ENCODE data around the gene TMTC3. TPM values are rescaled to one million over a fixed set of nuclear protein-coding genes. Genes with fewer than 3 reads are reported as not detected.
"Not testable (repeated sequence)": the region's sequence is repeated elsewhere in the genome, so short reads cannot be mapped to it uniquely, and the experiment has no call there.

Gene TMTC3
- total and polyA plus RNA-seq, 2 experiments from 2014 or later, result 17.7 to 53.8 TPM

DNA sequence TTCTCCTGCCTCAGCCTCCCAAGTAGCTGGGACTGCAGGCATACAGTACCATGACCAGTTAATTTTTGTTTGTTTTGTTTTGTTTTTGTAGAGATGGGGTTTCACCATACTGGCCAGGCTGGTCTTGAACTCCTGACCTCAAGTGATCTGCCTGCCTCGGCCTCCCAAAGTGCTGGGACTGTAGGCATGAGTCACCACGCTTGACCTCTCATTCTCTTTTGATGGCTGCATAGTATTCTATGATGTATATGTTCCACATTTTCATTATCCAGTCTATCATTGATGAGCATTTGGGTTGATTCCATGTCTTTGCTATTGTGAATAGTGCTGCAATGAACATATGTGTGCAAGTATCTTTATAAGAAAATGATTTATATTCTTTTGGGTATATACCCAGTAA is 8.9 kb upstream of the TMTC3 start:
- not testable (repeated sequence) for H3K27ac ChIP-seq (ENCODE audit: low read depth); H3K9me3 Mint-ChIP-seq; H3K4me1 Mint-ChIP-seq; H3K4me2 ChIP-seq; H3K9me2 ChIP-seq (ENCODE audit: insufficient read depth); H3K4me1 ChIP-seq (ENCODE audit: insufficient read depth); H3K36me3 ChIP-seq (ENCODE audit: insufficient read depth); H3F3A ChIP-seq (replicated peaks; ENCODE audit: low read depth); H3K4me3 ChIP-seq; H3K79me2 ChIP-seq (replicated peaks; ENCODE audit: insufficient read depth); H3K27me3 Mint-ChIP-seq (ENCODE audit: insufficient read depth, low read depth, poor library complexity); ATAC-seq; H3K4me3 Mint-ChIP-seq; H3K36me3 Mint-ChIP-seq (ENCODE audit: low read depth); H4K20me1 ChIP-seq (replicated peaks; ENCODE audit: insufficient read depth); H3K27me3 ChIP-seq (ENCODE audit: insufficient read depth); H2AFZ ChIP-seq; DNase-seq (ENCODE audit: low spot score)
- H3K27ac Mint-ChIP-seq, result peak overlapping the region; percentile 81; the same call in 1 of the 2 replicates

GRCh38 chr12:88139711-88140110 is 2.4 kb upstream of the TMTC3 start:
- not testable (repeated sequence) for ATAC-seq; H3K27me3 Mint-ChIP-seq (ENCODE audit: insufficient read depth, low read depth, poor library complexity); H3K36me3 Mint-ChIP-seq (ENCODE audit: low read depth); H3K4me2 ChIP-seq; H3K27me3 ChIP-seq (ENCODE audit: insufficient read depth); H3K36me3 ChIP-seq (ENCODE audit: insufficient read depth); H3K27ac ChIP-seq (ENCODE audit: low read depth); H3K4me3 ChIP-seq; H3K9me3 Mint-ChIP-seq; H4K20me1 ChIP-seq (replicated peaks; ENCODE audit: insufficient read depth); DNase-seq (ENCODE audit: low spot score); H3F3A ChIP-seq (replicated peaks; ENCODE audit: low read depth); H3K9me2 ChIP-seq (ENCODE audit: insufficient read depth); H3K4me3 Mint-ChIP-seq; H3K27ac Mint-ChIP-seq; H2AFZ ChIP-seq
- peaks cover 20% of the 10 kb centered on the region for H3K79me2 ChIP-seq (replicated peaks; ENCODE audit: insufficient read depth)
- peaks cover 19% of the 10 kb centered on the region for H3K4me1 Mint-ChIP-seq
- H3K4me1 ChIP-seq (ENCODE audit: insufficient read depth), result peaks cover 12% of the 10 kb centered on the region

- Histone ChIP-seq H3K79me2 (replicated peaks; ENCODE audit: insufficient read depth) (peaks cover 36% of the 10 kb centered on the region), H2AFZ (peak overlapping the region; percentile 73), H4K20me1 (replicated peaks; ENCODE audit: insufficient read depth) (no peaks in the 10 kb centered on the region), H3F3A (replicated peaks; ENCODE audit: low read depth) (no peaks in the 10 kb centered on the region), H3K36me3 (ENCODE audit: insufficient read depth) (no peaks in the 10 kb centered on the region), H3K4me3 (peak overlapping the region; percentile 76), H3K27me3 (ENCODE audit: insufficient read depth) (no peaks in the 10 kb centered on the region), H3K4me2 (peak overlapping the region; percentile 78), H3K27ac (ENCODE audit: low read depth) (no peak overlapping the region), H3K9me2 (ENCODE audit: insufficient read depth) (no peaks in the 10 kb centered on the region), H3K4me1 (ENCODE audit: insufficient read depth) (peaks cover 29% of the 10 kb centered on the region)
- Mint-ChIP-seq H3K27me3 (ENCODE audit: insufficient read depth, low read depth, poor library complexity) (peaks cover 6% of the 10 kb centered on the region), H3K4me3 (peak overlapping the region; percentile 99), H3K9me3 (no peaks in the 10 kb centered on the region), H3K36me3 (ENCODE audit: low read depth) (no peaks in the 10 kb centered on the region), H3K4me1 (peaks cover 36% of the 10 kb centered on the region), H3K27ac (peak overlapping the region; percentile 74; the same call in 1 of the 2 replicates)
- DNase-seq (ENCODE audit: low spot score), result no peak
- no peak for ATAC-seq
- no peak for TF ChIP-seq JUNB (IDR thresholded peaks at IDR 0.05; ENCODE audit: unreplicated experiment)
- TF ChIP-seq CTCF (conservative IDR thresholded peaks at IDR 0.05; ENCODE audit: low read depth in 2 of 2), result no peak
- no peak for TF ChIP-seq NANOG (IDR thresholded peaks at IDR 0.05; ENCODE audit: borderline replicate concordance)
- TF ChIP-seq STAT1 (IDR thresholded peaks at IDR 0.05; ENCODE audit: unreplicated experiment), result no peak
- no peak for TF ChIP-seq ZNF462 (CRISPR knock-in tag; IDR thresholded peaks at IDR 0.05)
- TF ChIP-seq CREB1 (CRISPR knock-in tag; IDR thresholded peaks at IDR 0.05; ENCODE audit: low read depth), result no peak
- TF ChIP-seq ZNF114 (CRISPR knock-in tag; IDR thresholded peaks at IDR 0.05), result no peak
Measured at GRCh38 chr12:88141425-88141773, 708 bp upstream of the TMTC3 start.
